Stimulated activated CD8-positive, alpha-beta memory T cell treated with anti-CD3 and anti-CD28 coated beads, Interleukin-2, amount 100 ng/mL, for 1 hour (primary cell): Measurements from ENCODE around the gene PSMD3.

Source experiments
- DNase-seq, 2 donors: peaks; one replicate each; pipeline ENCODE4 v3.0.0-alpha.2; 2020; ENCODE audit warnings: low read depth in 2 of 2

The PSMD3 gene

DNA sequence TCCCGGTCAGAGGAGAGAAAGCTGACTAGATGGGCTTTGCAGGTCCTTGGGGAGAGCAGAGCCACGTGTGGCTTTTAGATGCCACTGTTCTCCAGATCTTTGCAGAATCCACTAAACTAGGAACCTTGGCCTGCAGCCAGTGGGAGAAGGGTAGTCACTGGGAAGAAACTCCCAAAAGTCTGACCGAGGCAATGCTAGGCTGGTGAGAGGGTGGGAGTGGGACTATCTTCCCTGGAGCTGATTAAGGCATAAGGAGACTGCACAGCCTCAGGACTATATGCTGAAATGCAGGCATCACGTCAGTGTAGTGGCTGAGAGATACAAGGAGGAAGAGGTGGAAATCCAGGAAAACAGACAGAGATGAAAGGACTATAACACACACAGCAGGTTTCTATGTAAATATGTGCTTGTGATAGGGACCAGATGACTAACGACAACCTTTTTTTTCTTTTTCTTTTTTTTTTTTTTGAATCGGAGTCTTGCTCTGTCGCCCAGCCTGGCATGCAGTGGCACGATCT lies 20.0 kb upstream of the PSMD3 start:
- no peak for DNase-seq

DNA sequence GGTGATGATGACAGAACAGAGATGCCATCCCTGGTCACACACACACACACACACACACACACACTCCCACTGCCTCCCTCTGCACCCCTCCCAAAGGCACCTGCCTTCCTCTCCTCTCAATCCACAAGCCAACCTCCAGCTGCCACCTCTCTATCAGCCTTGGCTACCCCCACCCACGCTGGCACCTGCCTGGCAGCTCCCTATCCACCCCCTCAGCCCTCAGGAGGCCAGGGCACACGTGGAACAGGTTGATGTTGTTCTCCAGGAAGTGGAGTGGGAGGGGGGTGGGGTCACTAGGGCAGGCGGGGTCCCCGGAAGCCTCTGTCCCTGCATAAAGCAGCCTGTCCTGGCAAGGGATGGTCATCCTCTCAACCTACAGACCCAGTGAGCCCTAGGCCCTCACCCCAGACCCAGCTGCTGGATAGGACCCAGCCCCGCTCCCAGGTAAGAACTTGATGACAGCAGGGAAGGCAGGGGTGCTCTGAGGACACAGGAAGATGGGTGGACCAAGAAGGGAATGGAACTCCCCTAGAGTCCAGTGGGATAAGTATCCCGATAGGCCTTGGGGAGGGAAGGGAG lies 17.9 kb upstream of the PSMD3 start, which contains the start of gene GSDMA:
TSS of gene GSDMA (plus strand) at position 363 of the 579 bp plus-strand sequence. CDS start 2,684 bp downstream, outside the sequence.
- DNase-seq = no peak

DNA sequence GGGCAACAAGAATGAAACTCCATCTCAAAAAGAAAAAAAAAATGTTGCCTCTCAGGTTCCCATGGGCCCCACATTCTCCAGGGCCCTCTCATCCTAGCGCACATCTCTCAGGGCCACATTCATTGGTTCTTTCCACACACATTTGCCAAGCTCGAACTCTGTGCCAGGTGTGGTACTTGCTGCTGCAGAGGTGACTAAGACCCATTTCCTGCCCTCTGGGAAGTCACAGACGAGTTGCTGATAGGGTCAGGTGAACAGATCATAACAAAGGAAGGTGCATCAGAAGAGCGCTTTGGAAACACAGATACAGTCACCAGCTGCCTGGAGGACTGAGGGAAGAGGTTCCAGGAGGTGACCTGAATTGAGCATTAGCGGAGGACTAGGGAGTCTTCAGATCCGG lies 16.8 kb upstream of the PSMD3 start:
- no peak for DNase-seq

DNA sequence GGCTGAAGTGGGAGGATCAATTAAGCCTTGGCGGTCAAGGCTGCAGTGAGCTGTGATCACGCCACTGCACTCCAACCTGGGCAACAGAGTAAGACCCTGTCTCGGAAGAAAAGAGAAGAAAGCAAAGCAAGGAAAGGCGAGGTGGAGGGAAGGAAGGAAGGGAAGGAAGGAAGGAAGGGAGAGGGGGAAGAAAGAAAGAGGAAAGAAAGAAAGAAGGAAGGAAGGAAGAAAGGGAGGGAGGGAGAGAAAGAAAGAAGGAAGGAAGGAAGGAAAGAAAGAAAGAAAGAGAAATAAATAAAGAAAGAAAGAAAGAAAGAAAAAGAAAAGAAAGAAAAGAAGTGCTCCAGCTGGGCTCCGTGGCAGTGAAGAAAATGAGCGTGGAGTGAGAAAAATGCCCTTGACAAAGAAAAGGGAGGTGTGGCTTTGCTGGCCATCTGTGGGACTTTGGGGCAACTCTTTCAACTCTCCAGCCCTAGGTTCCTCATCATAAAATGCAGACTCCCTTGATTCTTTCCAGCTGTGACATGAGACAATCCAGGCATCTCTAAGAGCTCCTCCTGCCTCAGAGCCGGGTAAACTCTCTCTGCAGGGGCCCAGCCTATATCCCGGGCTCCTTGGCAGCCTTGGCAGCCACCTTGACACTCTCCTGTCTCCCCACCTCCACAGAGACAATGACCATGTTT lies 15.4 kb upstream of the PSMD3 start:
- DNase-seq = no peak

DNA sequence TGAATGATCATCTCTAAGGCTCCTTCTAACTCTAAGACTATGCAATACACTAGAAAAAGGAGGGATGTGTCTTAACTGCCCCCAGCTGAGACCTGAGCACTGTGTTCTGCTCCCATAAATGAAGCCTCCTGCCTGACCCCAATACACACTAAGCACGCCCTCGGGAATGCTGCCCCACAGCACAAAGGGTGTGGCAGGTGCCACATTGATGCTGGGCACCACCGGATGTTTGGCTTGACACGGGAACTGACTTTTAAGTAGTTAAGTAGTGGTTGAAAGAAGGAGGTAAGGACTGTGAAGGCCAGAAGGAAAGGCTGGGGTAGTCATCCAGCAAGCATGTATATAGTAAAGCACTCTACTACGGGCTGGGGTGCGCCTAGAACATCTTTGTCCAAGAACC lies 13.8 kb upstream of the PSMD3 start:
- no peak for DNase-seq

DNA sequence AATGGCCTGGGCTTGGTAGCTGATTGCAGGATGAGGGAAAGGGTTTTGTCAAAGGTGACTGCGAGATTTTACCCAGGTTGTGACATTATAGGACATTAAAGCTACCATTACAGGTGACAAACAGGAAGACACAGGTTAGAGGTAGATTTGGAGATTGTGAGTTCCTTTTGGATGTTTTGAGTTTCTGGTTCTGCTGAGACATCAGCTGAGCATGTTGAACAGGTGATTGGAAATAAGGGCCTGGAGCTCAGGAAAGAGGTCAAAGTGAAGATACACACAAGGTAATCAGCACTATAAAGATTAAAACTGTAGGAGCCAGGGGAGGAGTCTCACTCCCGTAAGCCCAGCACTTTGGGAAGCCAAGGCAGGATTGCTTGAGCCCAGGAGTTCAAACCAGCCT lies 11.8 kb upstream of the PSMD3 start:
- no peak for DNase-seq

DNA sequence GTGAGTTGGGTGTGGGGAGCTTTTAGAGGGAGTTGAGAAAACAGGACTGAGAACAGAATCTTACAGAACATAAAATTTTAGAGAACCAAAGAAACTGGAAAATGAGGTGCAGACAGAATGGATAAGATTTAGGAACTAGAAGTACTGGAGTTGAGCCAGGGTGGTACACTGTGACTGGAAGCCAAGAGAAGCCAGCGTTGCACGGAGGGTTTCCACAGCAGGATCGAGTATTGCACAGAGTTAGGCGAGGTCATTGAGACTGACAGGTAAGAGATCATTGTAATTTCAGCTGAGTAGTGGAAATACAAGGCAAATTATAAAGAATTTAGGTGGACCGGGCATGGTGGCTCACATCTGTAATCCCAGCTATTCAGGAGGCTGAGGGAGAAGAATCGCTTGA lies 11.2 kb upstream of the PSMD3 start:
- no peak for DNase-seq

DNA sequence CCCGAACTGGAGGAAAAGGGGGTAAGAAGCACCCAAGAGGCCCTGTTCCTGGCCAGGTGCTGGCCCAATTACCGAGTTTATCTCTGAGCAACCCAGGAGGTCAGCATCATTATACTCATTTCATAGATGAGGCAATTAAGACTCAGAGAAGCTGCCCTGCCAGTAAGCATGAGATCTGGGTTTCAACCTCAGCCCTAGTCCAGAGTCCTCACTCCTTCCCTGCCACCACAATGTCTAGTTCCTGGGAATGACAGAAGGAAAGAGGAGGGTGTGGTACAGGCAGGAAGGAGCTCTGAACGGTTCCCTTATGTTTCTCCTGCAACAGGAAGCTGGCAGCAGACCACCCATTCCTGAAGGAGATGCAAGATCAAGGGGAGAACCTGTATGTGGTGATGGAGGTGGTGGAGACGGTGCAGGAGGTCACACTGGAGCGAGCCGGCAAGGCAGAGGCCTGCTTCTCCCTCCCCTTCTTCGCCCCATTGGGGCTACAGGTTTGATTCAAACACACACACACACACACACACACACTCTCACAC lies 10.4 kb upstream of the PSMD3 start:
- no peak for DNase-seq

DNA sequence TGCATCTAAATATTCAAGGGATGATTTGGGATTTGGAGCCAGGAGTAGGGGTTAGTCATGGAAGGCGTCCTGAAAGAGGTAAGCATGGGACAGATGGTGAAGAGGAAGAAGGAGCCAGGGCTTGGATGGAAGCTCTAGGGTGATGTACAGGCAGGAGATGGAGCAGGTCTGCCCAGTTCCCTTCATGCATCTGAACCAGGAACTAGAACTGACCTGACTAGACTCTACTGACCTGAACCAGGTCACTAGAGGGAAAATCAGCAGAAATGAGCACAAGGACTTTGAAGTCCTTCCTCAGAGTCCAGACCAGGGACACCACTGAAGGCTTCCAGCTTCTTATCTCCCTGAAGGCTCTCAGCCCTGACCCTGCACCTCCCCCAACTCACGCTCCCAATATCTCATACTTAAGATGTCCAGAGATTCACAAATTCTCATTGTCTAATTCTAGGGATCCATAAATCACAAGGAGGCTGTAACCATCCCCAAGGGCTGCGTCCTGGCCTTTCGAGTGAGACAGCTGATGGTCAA lies 9.5 kb upstream of the PSMD3 start:
- no peak for DNase-seq

DNA sequence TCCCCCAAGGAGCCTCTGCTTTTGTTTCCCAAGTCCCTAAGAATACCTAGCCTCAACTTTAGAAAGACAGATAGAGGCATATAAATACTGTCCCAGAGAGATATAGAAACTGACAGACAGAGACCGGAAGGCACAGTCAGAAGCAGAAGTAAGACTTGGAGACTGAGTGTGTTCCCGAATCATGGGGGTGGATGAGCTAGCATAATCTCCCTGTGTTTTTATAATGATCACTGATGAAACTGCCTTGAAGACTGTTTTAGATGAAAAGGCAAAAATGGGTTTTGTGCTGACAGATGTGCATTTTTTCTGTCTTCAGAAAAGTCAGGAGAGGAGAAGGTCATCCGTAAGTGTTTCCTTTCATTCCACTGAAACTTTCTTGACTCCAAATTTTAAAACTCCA lies 8.3 kb upstream of the PSMD3 start:
- DNase-seq = no peak

DNA sequence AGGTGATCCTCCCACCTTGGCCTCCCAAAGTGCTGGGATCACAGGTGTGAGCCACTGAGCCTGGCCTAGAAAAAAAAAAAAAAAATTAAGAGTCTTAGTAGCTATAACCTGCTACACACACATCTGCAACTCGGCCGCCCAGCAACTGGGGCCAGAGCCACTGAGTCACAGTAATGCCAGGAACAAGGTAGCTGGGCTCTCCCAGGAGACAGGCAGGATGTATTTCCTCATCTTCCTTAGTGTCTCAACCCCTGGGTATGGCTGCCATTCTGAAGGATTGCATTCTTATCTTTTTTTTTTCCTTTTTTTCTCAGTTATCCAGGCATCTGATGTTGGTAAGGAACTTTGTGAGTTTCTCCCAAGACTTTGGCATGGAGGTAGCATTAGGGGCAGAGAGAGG lies 7.1 kb upstream of the PSMD3 start:
- no peak for DNase-seq

DNA sequence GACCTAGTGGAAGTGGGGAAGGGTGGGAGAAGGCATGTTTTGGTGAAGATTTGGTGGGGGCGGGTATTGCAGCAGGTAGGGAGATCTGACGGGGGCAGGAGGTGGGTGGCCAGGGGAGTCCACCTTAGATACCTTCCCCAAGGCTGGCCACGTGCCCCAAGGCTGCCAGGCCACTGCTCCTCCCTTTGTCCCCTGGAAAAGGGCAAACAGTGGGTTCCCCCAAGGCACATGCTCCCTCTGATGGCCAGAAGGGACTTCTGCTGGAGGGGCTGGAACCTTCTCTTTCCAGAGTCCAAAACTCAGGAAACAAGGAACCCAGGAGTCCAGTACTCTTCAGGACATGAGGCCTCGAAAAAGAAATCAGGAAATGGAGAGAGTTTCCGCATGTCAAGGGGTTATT lies 6.2 kb upstream of the PSMD3 start:
- no peak for DNase-seq

DNA sequence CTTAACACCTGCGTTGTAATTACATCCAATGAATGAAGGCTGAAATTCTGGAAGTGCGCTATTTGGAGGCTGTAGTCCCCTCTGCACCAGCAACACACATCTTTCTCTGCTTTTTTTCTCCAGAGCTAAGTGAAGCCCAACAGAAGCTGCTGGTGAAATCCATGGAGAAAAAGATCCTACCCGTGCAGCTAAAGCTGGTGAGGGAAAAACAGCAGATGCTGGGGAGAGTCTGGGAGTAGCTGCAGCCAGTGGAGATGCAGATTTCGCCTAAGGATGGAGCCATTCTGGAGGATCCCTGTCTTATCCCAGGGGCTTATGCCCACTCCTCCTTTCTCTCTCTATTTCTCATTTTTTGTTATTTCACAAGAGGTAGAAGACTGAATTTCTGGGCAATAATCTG lies 4.8 kb upstream of the PSMD3 start:
- DNase-seq = no peak

DNA sequence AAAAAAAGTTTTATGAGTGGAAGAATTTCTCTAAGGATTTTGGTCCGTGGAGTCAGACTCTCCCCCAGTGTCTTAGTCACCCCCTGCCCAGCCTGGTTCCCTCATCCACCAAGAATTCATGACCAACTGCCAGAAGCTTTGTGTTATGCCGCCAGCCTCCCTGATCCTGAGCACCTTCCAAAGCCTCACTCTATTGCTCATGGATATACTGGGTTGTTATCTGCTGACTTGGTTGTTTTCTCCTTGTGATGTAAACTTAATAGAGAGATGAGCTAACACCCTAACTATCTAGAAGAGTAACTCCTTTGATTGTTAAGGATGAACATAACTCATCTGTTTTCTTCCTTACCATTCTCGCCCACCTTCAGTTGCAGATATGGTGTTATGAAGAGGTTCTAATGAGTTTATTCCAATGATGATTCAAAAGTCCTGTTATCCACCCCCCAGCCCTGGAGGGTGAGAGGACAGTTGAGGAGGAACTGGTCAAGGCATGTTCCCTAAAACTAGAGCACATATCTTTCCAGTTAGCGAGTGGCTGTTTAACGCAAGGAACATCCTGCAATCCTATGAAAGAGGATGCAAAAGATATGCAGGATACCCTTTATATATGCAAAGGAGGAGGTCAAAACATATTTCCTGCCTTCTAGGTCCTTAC lies 1.5 kb upstream of the PSMD3 start:
- DNase-seq = no peak

DNA sequence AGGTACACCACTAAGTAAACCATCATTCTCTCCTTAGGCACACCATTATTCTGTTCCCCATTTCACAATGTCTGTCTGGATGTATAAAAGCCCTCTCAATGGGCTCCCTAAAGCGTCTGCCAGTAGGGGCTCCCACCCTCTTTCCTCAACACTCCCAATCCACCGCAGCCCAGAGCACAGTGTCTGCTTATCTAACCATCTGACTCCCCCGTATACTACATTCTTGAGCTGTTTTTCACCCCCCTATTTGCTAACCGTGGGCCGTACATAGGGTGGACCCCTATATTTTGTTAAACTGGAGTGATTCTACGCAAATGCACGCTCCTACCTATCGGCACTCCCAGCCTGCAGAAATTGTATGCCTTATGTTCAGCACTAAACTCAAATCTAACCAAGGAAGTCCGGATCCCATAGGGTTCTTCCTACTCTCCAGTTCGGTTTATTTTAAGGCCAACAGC lies 685 bp upstream of the PSMD3 start:
- no peak for DNase-seq

DNA sequence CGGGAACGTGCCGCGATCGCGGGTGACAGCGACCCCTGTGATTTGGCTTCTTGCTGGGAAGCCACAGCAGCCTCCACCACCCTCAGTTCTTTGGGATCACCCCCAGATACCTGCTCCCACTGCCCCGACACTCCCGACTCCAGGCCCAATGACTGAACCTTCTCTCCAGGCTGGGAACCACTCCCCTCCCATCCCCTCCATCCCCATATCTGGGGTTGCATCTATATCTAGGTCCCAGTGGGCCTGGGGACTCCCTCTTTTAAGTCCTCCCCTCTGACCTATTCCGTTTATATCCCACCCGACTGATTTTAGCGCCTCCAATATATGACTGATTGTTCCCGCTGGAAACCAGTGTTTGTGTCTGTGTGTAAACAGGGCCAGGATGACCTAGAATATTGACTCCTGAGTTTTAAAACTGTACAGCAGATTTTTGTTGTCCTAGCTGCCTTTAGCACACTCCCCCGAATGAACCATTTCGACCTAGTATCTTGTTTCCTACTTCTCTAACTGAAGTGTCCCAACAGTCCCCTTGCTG lies 667 bp downstream of the PSMD3 start:
- no peak for DNase-seq

DNA sequence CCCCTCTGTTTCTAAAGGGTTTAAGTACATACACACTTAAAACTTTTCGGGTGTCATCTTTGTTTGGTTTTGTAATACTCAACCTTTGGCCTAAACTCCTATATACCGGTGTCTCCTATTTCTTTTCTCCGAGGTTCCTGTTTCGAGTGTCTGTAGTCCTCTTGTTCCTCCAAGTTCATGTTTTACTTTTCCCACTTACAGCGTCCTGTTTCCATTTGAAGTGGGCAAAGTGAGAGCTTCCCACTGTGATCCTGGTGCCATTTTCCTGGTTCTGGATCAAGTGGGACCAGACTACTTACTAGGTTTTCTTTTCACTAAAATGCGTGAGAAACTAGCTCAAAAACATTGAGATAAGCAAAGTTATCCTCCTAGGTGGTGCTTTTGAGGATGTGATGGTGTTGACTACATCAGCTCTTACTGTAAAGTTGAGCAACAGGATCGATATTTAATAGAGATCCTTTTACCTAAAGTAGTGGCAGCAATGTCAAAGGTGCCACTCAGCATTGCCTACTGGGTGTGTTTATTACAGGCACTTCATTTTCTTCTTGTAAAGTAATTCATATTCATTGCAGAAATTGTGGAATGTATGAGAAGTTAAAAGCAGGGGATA lies 1.3 kb downstream of the PSMD3 start:
- DNase-seq = no peak

DNA sequence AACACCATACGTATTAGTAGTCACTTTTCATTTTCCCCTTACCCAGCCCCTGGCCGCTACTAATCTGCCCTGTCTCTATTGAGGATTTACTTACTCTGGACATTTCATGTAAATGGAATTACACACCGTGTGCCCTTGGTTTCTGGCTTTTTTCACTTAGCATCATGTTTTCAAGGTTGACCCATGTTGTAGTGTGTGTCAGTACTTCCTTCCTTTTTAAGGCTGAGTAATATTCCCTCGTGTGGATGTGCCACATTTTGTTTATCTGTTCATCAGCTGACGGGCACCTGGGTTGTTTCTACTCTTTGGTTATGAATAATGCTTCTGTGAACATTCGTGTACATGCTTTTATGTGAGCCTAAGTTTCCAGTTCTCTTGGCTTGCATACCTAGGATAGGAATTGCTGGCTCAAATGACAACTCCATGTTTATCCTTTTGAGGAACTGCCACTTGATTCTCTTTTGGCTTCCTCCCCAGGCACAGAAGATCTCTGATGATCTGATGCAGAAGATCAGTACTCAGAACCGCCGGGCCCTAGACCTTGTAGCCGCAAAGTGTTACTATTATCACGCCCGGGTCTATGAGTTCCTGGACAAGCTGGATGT lies 7.7 kb downstream of the PSMD3 start:
- DNase-seq = no peak

DNA sequence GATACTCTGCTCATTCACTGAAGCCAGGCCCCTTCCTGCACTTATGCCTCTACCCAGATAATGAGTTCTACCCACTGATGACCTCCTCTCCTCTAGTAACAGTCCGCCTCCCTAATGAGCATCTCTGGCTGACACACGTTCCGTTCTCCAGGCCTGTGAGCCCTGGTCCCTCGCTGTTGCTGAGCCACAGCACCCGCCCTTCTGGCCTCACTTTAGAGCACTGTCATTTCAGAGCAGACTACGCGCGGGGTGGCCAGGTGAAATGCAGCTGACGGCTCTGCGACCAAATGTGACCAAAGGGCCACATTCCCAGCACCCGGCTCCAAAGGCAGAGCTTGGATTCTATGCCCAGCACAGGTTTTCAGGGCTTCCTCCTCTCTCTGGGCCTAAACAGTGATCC lies 13.8 kb downstream of the PSMD3 start:
- DNase-seq = no peak

DNA sequence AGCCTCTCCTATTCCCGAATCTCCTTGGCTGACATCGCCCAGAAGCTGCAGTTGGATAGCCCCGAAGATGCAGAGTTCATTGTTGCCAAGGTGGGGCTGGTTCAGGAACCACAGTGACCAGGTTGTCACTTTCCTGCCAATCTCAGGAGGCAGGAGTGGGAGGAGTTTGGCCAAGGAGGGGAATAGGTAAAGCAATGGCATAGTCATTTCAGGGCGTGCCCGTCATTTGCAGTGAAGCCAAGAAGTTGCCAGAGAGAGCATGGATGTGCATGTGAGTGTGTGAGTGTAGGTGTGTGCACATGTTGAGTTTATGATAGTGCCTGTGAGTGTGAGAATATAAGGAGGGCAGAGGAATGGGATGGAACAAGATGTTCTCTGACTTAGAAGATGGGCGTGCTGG lies 14.8 kb downstream of the PSMD3 start:
- no peak for DNase-seq

DNA sequence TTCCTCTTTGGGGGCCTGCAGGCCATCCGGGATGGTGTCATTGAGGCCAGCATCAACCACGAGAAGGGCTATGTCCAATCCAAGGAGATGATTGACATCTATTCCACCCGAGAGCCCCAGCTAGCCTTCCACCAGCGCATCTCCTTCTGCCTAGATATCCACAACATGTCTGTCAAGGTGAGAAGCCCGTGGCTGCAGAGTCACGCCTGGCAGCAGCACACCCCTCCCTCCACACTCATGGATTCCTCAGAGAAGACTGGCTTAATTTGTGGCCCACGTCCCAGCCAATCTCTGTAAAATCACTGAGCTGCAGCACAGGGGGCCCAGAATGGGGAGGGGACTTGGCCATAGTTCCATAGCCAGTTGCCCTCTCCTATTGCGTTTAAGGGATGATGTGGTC lies 15.6 kb downstream of the PSMD3 start:
- no peak for DNase-seq
